ENCODE measurements around the gene CLDN6. TPM values are rescaled to one million over a fixed set of nuclear protein-coding genes. Genes with fewer than 3 reads are reported as not detected.
"Not testable (repeated sequence)": the region's sequence is repeated elsewhere in the genome, so short reads cannot be mapped to it uniquely, and the experiment has no call there.

Gene CLDN6
- total RNA-seq, 1 donor from 2014 or later, result not detected

GRCh38 chr16:3052571-3053329 lies 34.8 kb upstream of the CLDN6 start:
- intact Hi-C loops (cut with micrococcal nuclease), result not testable (repeated sequence)

DNA sequence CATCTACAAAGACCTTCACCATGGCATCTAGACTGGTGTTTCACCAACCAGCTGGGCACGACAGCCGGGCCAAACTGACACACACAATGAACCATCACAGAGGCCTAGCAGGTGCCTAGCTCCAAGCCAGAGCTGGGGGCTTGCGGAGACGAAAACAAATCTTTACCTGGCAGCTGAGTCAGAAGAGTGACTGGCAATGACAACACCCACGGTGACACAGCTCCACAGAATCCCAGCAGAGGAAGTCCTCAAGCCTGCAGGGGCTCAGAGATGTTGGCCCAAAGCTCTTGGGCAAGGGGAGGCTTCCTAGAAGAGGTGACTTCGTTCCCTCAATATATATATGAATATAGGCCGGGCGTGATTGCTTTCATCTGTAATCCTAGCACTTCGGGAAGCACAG lies 33.5 kb upstream of the CLDN6 start:
- intact Hi-C loops (cut with micrococcal nuclease), result no loop called here

- intact Hi-C loops (cut with micrococcal nuclease), result no loop called here
Observed at GRCh38 chr16:3051009-3051408, 33.0 kb upstream of the CLDN6 start.

- intact Hi-C loops (cut with micrococcal nuclease), result no loop called here
Observed at GRCh38 chr16:3050487-3050886, 32.5 kb upstream of the CLDN6 start.

GRCh38 chr16:3049921-3050481 lies 32.0 kb upstream of the CLDN6 start:
- intact Hi-C loops (cut with micrococcal nuclease), result no loop called here

DNA sequence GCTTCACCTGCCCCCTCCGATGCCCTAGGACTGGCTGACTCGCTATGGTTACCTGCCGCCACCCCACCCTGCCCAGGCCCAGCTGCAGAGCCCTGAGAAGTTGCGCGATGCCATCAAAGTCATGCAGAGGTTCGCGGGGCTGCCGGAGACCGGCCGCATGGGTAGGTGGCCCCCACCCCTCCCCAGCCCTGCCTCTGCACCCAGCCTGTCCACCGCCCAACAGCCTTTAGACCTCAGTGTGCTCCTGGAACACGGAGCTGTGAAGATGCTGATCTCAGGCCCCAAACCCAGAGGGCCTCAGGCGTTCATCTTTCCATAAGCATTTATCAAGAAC lies 29.4 kb upstream of the CLDN6 start:
- intact Hi-C loops (cut with micrococcal nuclease), result no loop called here

GRCh38 chr16:3046641-3047386 lies 28.8 kb upstream of the CLDN6 start:
- intact Hi-C loops (cut with micrococcal nuclease), result no loop called here

- intact Hi-C loops (cut with micrococcal nuclease), result loop anchor here (2.0 kb wide), 1 partner anchor 15 kb away; no protein-coding TSS in a partner anchor
Observed at GRCh38 chr16:3045758-3046640, 28.0 kb upstream of the CLDN6 start, which contains the start of gene MMP25. TSS of gene MMP25 (plus strand) at chr16:3046561. CDS start at chr16:3046918, 357 bp downstream.

GRCh38 chr16:3044708-3045107 lies 26.7 kb upstream of the CLDN6 start:
- intact Hi-C loops (cut with micrococcal nuclease), result loop anchor here (2.0 kb wide), 1 partner anchor 14 kb away; no protein-coding TSS in a partner anchor

DNA sequence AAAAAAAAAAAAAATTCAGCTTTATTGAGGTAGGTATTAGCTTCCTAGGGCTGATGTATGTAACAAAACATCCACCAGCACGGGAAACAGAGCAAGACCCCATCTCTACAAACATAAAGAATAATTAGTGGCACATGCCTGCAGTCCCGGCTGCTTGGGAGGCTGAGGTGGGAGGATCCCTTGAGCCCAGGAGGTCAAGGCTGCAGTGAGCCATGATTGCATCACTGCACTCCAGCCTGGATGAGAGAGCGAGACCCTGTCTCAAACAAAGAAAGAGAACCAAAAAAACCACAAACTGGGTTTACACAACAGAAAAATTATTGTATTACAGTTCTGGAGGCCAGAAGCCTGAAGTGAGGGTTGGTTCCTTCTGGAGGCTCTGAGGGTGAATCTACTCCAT lies 24.4 kb upstream of the CLDN6 start:
- intact Hi-C loops (cut with micrococcal nuclease), result no loop called here

DNA sequence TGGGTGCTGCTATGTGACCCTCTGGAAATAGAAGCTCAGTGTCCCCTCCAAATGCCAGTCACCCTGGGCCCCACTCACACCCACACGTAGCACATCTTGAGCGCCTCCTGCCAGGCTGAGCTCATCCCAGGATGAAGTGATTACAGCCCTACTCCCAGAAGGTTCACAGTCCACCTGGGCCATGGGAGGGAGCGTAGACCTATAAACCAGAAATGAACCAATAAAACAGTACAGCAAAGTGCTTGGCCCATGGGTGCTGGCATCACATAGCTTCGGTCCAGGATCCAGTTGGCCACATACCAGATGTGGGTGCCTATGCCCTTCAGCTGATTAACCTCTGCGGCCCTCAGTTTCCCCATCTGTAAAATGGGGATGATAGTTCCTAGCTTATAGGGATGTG lies 20.9 kb upstream of the CLDN6 start:
- intact Hi-C loops (cut with micrococcal nuclease), result no loop called here

DNA sequence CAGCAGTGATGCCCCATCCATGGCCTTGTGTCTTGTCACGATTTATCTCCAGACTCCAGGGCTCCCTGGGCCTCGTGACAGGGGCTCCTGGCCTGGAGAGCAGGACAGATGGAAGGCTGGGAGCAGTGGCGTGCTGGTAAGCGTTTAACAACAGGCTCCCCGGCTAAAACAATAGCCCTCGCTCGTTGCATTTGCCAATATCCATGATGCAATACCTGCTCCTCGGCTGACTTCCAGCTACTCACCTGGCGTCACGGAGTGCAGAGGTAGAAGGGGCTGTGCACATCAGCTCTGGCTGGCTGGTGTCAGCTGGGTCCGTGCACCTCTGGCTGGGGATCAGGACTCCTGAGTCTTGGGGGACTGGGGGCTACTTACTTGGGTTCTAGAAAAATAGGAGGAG lies 20.3 kb upstream of the CLDN6 start:
- intact Hi-C loops (cut with micrococcal nuclease), result no loop called here

- intact Hi-C loops (cut with micrococcal nuclease), result no loop called here
Observed at GRCh38 chr16:3036726-3037315, 18.8 kb upstream of the CLDN6 start, which contains the start of gene BICDL2. TSS of gene BICDL2 (minus strand) at chr16:3036944. CDS start at chr16:3035496, 1,448 bp downstream.

DNA sequence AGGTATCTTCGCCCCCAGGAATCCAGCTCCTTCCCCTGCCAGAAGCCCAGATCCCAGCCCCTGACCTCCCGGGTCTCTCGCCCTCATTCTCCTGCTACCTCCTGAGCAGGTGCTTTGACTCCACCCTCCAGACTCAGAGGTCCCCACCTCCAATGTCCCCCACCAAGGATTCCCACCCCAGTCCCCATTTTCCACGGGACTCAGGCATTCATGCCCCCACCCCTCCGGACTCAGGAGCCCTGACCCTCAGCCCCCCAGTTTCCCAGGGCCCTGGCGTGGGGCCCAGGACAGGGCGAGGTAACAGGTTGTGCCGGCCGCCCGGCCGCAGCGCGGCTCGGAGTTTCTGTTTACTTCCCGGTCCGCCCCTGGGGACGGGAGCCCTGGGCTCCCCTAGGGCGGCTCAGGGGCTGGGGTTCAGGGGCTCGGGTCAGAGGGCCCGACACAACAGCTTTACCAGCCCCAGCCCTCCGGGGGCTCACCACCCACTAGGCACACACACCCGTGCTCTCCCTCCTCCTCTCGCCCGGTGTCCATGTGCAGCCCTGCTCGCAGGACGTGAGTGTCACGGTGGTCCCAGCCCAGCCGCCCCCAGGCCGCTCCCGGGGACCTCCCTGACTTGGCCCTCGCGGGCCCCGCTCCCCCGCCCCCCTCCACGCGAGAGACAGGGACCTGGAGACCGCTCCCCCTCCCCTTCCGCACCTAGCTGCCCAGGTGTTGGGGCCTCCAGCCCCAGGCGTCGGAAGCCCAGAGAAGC lies 18.2 kb upstream of the CLDN6 start:
- intact Hi-C loops (cut with micrococcal nuclease), result no loop called here

DNA sequence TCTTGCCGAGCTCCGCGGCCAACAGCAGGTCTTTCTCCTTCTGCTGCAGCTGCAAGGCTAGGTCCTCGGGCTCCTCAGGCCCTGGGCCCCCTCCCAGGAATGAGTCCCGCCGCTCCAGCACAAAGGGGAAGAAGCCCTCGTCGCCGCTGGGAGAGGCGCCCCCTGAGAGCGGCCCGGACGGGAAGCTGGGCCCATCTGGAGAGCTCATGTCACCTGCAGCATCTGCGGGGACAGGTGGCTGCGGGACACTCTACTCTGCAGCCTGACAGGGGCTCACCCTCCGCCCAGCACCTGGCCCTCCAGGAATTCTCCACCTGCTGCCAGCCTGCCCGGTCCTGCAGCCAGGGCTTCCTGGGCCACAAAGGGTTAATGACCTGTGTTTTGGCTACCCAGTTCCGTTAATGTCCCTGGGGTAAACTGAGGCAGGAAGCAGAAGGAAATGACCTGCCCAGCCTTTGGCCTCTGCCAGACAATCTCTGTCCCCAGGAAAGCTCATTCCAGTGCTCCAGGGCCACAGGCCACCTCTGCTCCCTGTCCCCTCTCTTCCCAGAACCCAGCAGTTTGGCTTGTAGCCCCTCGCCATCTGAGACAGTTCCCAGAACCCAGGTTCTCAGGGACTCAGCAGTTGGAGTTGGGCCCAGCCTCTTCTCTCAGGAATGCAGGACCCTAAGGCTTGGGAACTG lies 17.4 kb upstream of the CLDN6 start:
- intact Hi-C loops (cut with micrococcal nuclease), result no loop called here

DNA sequence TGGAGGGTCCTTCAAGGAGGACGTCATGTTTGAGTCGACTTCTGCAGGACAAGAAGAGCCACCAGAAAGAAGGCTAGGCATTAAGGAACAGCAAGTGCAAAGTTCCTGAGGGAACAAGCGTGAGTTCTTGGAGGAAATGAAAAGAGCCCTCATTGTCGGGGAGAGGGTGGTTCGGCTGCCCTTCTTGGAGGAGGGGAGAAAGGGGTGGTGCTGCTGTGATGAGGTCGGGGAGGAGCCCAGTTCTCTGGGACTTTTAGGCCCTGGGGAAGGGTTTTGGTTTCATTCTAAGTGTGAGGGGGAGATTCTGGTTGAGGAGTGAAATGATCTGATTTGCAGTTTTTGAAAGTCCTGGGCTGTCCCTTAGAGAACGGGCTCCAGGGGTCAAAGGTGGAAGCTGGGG lies 14.6 kb upstream of the CLDN6 start:
- intact Hi-C loops (cut with micrococcal nuclease), result no loop called here

- intact Hi-C loops (cut with micrococcal nuclease), result loop anchor here (2.0 kb wide), 1 partner anchor 14 kb away; no protein-coding TSS in a partner anchor
Observed at GRCh38 chr16:3030222-3031212, 12.5 kb upstream of the CLDN6 start.
